IPS-NIHi7 (cell line): Measurements from ENCODE around the gene KCTD15.

ENCODE experiments used
- DNase-seq: peaks from one replicate; pipeline ENCODE4 v3.0.0; 2012; ENCODE audit warnings: mixed read lengths; ENCODE audit errors: extremely low spot score

KCTD15 gene

GRCh38 chr19:33795370-33796163 is 1.1 kb upstream of the KCTD15 start:
- peak; percentile 92 for DNase-seq

- DNase-seq: peak; percentile 82
Observed at GRCh38 chr19:33797802-33798671, 1.4 kb downstream of the KCTD15 start.

GRCh38 chr19:33798681-33799111 is 2.0 kb downstream of the KCTD15 start:
- DNase-seq: peak; percentile 49

GRCh38 chr19:33799476-33799875 is 2.8 kb downstream of the KCTD15 start:
- no peak for DNase-seq

- DNase-seq: no peak
Observed at GRCh38 chr19:33800012-33800680, 3.5 kb downstream of the KCTD15 start.

GRCh38 chr19:33801411-33801810 is 4.7 kb downstream of the KCTD15 start:
- DNase-seq: no peak

GRCh38 chr19:33802001-33802400 is 5.3 kb downstream of the KCTD15 start:
- DNase-seq: no peak

- no peak for DNase-seq
Observed at GRCh38 chr19:33802801-33803200, 6.1 kb downstream of the KCTD15 start.

- no peak for DNase-seq
Observed at GRCh38 chr19:33803383-33803782, 6.7 kb downstream of the KCTD15 start.

GRCh38 chr19:33804021-33804799 is 7.5 kb downstream of the KCTD15 start:
- DNase-seq: no peak

GRCh38 chr19:33805313-33805712 is 8.6 kb downstream of the KCTD15 start:
- no peak for DNase-seq

- DNase-seq: no peak
Observed at GRCh38 chr19:33805840-33806433, 9.3 kb downstream of the KCTD15 start.

- no peak for DNase-seq
Observed at GRCh38 chr19:33806434-33806881, 9.8 kb downstream of the KCTD15 start.

- DNase-seq: no peak
Observed at GRCh38 chr19:33808399-33808798, 11.7 kb downstream of the KCTD15 start.

GRCh38 chr19:33809960-33810359 is 13.3 kb downstream of the KCTD15 start:
- DNase-seq: no peak

- DNase-seq: no peak
Observed at GRCh38 chr19:33810821-33811220, 14.2 kb downstream of the KCTD15 start.

GRCh38 chr19:33811246-33811645 is 14.6 kb downstream of the KCTD15 start:
- DNase-seq: no peak

GRCh38 chr19:33811736-33812387 is 15.2 kb downstream of the KCTD15 start:
- DNase-seq: no peak

- DNase-seq: no peak
Observed at GRCh38 chr19:33812388-33813330, 16.0 kb downstream of the KCTD15 start.
